ENCODE measurements around the gene EFNA4.
A peak's percentile ranks its signal among the peaks of the same experiment; 100 is the strongest.

EFNA4 gene

DNA sequence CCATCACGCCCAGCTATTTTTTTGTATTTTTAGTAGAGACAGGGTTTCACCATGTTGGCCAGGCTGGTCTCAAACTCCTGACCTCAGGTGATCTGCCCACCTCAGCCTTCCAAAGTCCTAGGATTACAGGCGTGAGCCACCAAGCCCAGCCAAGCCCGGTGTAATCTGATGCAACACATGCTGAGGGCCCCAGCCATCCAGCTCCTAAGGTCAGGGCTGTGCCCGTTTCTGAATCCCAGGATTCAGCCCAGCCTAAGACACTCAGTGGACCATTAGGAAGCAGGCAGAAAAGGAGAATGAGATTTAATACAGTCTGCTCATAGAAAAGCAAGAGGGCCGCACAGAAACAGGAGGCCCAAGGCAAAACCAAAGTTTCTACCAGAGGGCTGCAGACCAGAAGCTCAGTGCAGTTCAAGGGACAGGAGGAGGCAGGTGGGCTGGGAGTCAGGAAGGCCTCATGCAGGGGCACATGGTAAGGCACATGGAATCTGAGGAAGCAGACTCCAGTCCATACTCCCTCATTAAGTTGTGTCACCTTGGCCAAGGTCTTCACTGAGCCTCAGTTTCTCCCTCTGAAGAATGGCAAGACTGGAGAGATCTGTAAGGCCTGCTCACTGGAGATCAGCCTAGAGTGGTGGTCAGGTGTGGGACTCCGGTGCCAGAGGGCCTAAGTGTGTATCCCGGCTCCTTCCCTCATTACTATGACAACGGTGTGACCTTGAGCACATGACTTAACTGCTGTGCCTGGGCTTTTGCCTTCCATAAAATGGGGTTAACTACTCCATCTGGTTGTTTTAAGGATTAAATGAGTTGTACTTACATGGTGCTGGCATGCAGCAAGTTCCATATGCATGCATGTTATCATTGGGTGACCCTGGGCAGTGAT, 14.8 kb upstream of the EFNA4 start:
- peak overlapping the region; percentile 94 for H3K27ac ChIP-seq
- TF ChIP-seq, protein P1, sequence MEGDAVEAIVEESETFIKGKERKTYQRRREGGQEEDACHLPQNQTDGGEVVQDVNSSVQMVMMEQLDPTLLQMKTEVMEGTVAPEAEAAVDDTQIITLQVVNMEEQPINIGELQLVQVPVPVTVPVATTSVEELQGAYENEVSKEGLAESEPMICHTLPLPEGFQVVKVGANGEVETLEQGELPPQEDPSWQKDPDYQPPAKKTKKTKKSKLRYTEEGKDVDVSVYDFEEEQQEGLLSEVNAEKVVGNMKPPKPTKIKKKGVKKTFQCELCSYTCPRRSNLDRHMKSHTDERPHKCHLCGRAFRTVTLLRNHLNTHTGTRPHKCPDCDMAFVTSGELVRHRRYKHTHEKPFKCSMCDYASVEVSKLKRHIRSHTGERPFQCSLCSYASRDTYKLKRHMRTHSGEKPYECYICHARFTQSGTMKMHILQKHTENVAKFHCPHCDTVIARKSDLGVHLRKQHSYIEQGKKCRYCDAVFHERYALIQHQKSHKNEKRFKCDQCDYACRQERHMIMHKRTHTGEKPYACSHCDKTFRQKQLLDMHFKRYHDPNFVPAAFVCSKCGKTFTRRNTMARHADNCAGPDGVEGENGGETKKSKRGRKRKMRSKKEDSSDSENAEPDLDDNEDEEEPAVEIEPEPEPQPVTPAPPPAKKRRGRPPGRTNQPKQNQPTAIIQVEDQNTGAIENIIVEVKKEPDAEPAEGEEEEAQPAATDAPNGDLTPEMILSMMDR (conservative IDR thresholded peaks at IDR 0.05) = no peak
- no peak for TF ChIP-seq ZFX (IDR thresholded peaks at IDR 0.05)

DNA sequence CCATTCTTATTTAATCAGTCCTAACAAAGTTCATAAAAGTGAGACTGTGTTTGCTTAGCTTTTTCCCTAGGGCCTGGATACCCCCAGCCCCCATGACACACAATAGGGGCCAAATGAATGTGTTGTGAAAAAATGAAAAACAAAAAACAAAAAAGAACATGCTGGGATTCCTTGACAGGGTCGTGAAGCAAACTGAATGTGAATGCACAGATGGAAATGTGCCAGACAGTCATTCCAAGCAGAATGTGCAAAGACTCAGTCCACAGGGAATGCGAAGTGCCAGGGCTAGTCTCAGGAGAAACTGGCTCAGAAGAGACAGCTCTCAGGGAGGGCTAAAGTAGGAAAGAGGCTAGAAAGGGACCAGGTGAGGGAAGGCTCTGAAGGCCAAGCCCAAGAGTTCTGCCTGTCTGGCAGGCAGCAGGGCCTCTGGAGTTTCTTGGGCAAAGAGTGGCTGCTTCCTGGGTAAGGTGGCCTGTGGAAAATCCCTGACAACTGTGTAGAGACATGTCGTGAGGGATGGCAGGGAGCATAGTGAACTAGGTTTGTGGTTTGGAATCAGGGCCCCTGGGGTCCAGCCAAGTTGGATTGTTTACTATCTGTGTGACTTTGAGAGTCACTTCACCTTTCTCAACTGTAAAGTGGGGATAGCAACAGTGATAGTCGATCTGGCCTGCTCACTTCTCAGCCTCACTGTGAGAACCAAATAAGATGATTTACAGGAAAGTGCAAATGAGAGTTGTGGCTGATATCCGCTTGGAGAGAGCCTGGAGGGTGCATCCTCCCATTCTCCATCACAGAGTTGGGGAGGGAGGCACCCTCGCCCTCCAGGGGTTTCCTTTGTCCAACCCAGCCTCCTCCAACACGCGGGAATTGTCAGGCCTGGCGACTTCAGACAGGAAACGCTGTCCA, 13.6 kb upstream of the EFNA4 start:
- peak overlapping the region; percentile 94 for H3K27ac ChIP-seq
- TF ChIP-seq ZFX (IDR thresholded peaks at IDR 0.05) = peak; percentile 36; the same call in 1 of the 2 replicates
- TF ChIP-seq, protein P1 (conservative IDR thresholded peaks at IDR 0.05) = no peak

- H3K27ac ChIP-seq = peak within 1 kb of the TSS; percentile 94
- no peak for TF ChIP-seq ZFX (IDR thresholded peaks at IDR 0.05)
- TF ChIP-seq, protein P1 (conservative IDR thresholded peaks at IDR 0.05) = peak; percentile 98
Measured at GRCh38 chr1:155050560-155051341, 12.8 kb upstream of the EFNA4 start, which contains the start of gene ADAM15. ADAM15 (plus strand) TSS chr1:155051316; CDS start chr1:155051387, 71 bp downstream.

DNA sequence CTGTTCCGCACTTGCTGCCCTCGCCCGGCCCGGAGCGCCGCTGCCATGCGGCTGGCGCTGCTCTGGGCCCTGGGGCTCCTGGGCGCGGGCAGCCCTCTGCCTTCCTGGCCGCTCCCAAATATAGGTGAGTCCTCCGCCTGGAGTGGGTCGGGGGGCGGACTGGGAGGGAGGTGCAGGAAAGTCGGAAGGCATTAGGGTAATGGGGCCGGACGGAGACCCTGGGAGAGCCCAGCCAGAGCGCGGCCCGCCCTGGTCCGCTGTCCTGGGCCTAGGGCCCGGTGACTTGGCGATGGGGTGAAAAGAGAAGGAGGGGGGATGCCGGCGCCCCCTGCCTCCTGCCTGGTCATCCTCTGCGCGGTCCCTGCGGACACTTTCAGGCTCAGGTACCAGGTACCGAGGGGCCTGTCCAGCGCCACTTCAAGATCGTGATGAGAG, 12.2 kb upstream of the EFNA4 start:
- TF ChIP-seq, protein P1 (conservative IDR thresholded peaks at IDR 0.05) = no peak
- peak; percentile 85; the same call in 1 of the 2 replicates for TF ChIP-seq ZFX (IDR thresholded peaks at IDR 0.05)
- peak overlapping the region; percentile 94 for H3K27ac ChIP-seq

DNA sequence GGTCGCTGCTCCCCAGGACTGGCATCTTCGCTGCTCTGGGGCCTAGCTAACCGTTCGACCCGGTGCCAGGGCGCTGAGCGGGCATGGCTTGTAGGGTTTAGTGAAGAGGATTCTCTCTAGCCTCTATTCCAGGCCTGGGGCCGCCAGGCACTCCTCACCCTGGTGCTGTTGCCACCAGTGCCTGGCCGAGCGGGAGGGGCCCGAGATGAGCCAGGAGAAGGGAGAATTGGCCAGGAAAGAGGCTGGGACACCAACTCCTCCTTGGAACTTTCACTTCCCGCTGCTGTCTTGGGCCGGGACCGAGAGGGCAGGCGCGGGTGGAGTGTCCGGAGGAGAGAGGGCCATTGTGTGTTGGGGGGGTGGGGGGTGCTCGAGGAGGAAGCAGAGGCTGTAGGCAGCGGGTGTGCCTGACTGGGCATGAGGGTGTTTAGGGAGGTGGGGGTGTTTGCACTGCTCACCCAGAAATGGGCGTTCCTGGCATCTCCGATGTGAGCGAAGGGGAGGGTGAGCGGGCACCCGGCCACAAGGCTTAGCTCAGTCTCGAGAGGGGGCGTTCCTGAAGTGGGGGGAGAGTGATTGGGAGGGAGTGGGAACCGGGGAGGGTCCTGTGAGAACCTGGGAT, 11.7 kb upstream of the EFNA4 start:
- peak overlapping the region; percentile 94 for H3K27ac ChIP-seq
- TF ChIP-seq, protein P1 (conservative IDR thresholded peaks at IDR 0.05) = no peak
- TF ChIP-seq ZFX (IDR thresholded peaks at IDR 0.05) = 0 out of 2 replicates have a peak, but pooled peaks have one; percentile 51
